Measurements from ENCODE around the gene MAP3K21.

GRCh38 chr1:233389169-233389568, 61.6 kb downstream of the MAP3K21 start:
- no peak for TF ChIP-seq CTCF (IDR thresholded peaks at IDR 0.05; ENCODE audit: low read depth, low read length)
- TF ChIP-seq EZH2phosphoT487 (IDR thresholded peaks at IDR 0.05; ENCODE audit: low read depth) = no peak
